GM12872 (cell line): ENCODE data around the gene SLAMF1.

ENCODE experiments used
- TF ChIP-seq, protein P1 (sequence below): IDR thresholded peaks from 3 replicates; pipeline ENCODE4 v1.5.1; 2011; ENCODE audit warnings: low read depth, mild to moderate bottlenecking, low read length, moderate library complexity; ENCODE audit not compliant: insufficient read depth

The SLAMF1 gene

DNA sequence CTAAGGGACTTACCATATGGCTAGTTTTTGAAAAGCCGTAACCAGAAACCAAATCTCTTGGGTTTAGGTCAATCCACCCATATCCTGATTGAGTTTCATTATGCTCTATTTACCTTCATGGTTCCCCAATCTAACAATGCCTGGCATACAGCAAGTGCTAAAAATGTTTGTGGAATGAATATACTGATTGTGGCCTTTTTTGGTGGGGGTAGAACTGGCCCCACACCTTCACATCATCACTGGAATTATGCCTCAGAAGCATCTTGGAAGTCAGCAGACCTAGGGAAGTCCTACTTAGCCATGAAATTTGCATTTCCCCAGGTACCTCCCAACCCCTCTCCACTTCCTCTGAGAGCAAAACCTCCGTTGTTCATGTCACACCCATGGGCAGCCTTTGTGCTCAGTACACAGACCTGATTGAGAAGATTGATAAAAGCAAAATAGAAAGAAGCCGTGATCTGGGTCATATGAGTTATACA, 17.8 kb upstream of the SLAMF1 start:
- TF ChIP-seq, protein P1, sequence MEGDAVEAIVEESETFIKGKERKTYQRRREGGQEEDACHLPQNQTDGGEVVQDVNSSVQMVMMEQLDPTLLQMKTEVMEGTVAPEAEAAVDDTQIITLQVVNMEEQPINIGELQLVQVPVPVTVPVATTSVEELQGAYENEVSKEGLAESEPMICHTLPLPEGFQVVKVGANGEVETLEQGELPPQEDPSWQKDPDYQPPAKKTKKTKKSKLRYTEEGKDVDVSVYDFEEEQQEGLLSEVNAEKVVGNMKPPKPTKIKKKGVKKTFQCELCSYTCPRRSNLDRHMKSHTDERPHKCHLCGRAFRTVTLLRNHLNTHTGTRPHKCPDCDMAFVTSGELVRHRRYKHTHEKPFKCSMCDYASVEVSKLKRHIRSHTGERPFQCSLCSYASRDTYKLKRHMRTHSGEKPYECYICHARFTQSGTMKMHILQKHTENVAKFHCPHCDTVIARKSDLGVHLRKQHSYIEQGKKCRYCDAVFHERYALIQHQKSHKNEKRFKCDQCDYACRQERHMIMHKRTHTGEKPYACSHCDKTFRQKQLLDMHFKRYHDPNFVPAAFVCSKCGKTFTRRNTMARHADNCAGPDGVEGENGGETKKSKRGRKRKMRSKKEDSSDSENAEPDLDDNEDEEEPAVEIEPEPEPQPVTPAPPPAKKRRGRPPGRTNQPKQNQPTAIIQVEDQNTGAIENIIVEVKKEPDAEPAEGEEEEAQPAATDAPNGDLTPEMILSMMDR: no peak

DNA sequence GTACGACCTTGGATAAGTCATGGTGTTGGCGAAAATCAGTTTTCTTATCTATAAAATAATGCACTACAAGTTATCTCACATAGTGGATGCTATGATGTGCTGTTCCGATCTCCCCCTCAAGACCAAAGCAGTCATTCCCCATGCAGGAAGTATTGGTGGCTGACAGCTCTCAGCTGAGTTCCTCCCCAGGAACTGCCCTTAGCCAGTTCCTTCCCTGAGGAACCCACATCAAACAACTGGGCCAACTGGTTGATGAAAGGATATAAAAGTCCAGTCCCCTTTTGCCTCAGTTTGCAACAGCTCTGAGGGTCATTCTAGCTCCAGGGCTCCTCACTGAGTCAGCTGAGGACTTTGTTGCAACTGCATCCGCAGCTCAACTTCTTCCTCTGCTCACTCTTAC, 16.1 kb upstream of the SLAMF1 start:
- TF ChIP-seq, protein P1: no peak

DNA sequence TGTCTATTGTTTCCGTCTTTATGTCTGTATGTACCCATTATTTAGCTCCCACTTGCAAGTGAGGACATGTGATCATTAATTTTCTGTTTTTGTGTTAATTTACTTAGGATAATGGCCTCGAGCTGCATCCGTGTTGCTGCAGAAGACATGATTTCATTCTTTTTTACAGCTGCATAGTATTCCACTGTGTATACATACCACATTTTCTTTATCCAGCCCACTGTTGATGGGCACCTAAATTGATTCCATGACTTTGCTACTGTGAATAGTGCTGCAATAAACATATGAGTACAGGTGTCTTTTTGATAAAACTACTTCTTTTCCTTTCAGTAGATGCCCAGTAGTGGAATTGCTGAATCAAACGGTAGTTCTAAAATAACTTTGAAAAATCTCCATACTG, 12.7 kb upstream of the SLAMF1 start:
- TF ChIP-seq, protein P1: no peak

DNA sequence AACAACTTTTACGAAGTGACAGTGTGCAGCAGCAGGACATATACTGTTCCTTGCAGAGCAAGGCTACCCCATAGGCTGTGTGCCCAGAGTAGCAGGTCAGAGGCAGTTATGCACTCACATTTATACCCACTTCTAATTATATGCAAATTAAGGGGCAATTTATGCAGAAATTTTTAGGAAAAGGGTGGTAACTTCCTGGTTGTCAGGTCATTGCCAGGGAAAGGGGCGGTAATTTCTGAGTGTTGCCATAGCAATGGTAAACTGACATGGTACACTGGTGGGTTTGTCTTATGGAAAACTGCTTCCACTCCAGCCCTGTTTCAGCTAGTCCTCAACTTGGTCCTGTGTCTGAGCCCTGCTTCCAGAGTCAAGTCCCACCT, 12.0 kb upstream of the SLAMF1 start:
- TF ChIP-seq, protein P1: no peak

DNA sequence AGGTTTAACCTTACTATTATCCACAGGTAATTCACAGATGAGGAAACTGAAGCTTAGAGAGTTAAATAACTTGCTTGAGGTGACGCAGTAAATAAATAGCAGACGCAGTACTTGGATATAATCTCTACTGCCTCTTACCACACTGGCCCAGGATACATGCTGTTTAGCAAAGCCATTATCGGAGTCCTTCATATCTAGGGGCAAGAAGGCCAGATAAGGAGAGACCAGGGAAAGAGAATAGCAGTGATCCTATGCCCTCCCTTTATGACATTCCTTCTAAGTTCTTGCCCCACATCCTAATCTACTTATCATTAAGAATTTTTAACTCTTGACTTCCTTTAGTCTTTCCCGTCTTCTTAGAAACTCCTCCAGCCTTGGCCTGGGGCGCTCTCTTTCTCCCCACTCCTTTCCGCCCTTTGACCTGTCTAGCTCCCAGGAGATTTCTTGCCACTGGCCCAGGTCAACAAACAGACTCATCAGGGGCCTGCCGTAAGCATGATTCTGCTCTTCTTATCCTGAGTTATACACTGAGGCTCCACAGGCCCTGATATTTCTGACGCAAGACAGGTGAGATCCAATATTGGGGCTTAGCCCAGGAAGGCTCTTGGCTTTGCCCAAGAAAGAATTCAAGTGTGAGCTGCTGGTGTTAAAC, 11.4 kb upstream of the SLAMF1 start:
- TF ChIP-seq, protein P1: no peak

DNA sequence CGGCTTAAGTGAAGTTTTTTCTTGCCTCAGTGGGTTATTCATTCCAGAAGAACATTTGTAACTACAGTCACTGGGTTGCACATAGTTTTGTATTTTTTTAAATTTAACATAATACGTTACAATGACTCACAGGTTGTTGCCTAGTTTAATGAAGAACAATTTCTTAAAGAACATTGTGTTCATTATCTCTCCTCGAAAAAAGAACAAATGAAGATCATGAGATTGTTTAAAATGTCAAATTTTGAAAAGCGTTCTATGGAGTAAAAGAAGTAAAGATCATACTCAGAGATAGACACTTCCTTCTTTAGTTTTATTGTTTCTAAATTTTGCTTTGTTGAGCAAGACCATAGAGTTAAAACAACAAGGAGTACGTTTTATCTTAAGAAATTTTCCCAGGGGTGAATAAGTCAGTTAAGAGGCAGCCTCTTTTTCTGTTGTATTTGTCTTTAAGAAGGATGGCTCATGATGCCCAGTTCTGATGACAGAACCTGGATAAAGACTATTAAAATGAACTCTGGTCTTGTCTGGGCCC, 10.5 kb upstream of the SLAMF1 start:
- TF ChIP-seq, protein P1: no peak

DNA sequence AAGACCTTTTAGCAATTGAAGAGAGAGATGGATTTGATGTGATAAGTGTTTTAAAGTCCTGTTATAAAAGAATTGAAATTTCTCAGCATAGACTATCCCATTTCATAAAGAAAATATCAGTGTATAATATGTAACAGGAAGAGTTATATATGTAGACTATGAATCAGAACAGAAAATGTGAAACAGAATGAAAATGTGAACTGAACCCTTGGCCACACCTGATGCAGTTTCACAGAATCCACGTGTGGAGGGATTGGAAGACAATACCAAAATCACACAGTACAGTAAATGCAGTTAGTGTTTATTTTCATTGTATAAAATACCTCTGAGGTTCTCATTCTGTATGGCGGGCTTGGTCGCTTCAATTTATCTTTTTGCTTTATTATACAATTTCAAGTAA, 9.9 kb upstream of the SLAMF1 start:
- TF ChIP-seq, protein P1: no peak
